ENCODE measurements around the gene THEMIS2.
"Not testable (repeated sequence)": the region's sequence is repeated elsewhere in the genome, so short reads cannot be mapped to it uniquely, and the experiment has no call there.

Gene THEMIS2

DNA sequence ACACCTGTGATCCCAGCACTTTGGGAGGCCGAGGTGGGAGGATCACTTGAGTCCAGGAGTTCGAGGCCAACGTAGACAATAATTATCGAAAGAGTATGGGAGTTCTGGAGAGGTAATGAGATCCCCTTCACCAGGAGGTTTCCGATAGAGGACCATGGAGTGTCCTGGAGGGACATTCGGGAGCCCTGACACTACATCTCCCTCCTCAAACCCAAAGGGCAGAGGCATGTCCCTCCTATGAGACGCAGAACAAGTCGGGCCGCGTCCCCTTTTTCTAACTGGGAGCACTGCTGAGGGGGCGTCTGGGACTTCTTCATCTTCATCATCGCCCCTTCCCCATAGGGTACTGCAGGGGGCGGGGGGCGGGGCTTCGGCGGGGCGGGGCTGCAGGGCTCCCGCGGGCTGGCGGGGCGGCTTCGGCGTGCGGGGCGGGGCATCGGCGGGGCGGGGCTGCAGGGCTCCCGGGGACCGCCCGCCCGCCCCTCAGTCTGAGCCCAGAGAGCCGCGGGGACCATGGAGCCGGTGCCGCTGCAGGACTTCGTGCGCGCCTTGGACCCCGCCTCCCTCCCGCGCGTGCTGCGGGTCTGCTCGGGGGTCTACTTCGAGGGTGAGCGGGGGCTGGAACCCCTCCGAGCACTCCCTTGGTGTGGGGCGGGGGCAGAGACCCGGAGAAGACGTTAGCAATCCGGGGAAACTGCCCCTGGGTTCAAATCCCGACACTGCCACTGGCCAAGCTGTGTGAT, at the start of gene THEMIS2:
Gene THEMIS2, plus strand, starts transcription at position 486 of the 743 bp plus-strand sequence. Its CDS starts 28 bp downstream, at position 514.
- no peak for DNase-seq

DNA sequence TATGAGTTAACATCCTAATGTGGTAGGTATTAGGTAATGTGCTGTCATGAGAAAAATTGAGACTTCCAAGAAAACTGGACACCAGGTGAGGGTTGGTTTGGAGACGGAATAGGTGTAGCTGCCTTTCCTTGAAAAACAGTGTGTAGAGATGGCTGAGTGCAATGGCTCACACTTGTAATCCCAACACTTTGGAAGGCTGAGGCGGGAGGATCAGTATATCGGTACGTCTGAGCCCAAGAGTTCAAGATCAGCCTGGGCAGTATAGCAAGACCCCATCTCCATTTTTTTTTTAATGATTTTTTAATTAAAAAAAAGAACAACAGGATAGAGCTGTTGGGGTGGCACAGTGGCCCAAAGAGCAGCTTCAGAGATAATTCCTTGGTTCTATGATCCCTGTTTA, 48.6 kb upstream of the THEMIS2 start:
- no peak for DNase-seq

- no peak for DNase-seq
Observed at GRCh38 chr1:27824411-27824810, 47.9 kb upstream of the THEMIS2 start.

DNA sequence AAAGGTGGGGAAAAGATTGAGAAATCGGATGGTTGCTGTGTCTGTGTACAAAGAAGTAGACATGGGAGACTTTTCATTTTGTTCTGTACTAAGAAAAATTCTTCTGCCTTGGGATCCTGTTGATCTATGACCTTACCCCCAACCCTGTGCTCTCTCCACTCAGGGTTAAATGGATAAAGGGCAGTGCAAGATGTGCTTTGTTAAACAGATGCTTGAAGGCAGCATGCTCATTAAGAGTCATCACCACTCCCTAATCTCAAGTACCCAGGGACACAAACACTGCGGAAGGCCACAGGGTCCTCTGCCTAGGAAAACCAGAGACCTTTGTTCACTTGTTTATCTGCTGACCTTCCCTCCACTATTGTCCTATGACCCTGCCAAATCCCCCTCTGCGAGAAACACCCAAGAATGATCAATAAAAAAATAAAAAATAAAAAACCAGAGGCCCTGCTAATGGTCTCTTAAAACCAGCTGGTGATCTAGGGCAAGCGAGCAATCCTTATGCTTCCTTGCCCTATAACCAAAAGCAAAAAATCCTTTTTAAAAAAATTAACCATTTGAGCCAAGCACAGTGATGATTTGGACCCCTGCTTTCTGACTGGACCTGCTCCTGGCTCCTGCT, 42.9 kb upstream of the THEMIS2 start:
- DNase-seq: not testable (repeated sequence)

GRCh38 chr1:27830621-27831440, 41.5 kb upstream of the THEMIS2 start, which contains the start of gene PPP1R8:
TSS of gene PPP1R8 (plus strand) at chr1:27830782. CDS start at chr1:27830836, 54 bp downstream.
- peak; percentile 86 for DNase-seq

DNA sequence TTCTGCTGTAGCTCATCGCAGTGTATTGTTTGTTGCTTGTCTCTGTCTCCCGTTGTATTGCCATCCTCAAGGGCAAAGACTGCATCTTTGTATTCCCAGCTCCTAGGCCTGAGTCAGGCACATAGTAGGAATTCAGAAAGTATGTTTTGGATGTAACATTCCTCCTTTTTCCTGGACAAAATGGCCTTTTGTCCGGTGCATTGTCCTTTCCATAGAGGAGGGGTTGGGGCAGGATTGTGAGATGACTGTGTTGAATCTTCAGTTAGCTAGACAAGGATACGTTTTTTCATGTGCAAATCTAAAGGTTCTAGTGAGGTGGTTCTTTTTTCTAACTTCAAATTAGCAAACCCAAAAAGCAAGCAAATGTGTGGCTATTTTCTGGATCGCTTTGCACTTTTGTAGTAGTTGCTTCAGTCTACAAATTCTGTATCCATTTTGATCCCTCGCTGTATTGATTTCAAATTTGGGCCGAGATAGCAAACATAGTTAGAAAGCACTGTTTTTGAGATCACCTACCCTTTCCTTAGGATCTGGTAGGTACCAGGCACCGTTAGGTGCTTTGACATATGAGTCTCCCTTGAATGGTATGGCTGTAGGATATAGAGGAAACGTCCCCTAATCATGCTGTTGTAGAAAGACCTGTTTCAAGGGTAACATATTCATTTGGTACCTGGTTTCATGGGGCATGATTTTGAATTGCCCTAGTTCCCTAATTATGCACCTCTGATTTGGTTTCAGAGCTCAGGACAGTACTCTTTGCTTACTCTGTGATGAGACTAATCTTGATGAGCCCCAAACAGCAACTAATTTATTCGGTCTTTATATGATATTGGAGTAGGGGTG, 40.6 kb upstream of the THEMIS2 start:
- no peak for DNase-seq

DNA sequence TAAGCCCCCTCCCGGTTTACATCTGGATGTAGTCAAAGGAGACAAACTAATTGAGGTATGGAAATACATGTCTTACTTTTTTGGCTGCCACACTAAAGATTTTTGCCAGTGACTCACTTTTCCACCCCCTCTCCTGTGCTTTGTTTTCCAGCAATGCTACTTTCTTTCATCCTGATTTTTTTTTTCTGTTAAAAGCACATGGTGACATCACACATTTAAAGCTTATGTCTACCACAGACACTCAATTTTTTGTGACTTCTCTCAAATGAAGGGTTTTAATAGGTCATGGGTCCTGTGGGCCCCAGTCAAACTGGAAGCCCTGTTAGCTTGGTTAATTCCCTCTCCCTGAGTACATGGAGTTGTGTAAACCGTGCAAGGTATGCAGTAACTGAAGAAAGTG, 39.6 kb upstream of the THEMIS2 start:
- no peak for DNase-seq

DNA sequence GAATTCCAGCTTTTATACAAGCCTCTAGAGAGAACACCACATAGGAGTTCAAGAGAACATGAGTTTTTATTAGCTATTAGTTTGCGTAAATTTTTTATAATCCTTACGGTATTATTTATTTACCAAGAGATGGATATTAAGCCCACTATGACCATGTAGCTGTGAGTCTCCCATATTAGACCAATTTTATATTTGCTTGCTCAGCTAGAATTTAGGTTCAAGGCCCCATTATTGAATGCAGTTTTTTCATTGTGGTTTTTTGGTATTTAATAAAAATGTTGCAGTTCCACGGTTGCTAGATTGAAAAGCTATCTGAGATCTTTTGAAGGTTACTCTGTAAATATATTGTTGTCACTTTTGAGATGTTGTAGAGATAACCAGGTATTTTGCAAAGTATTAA, 38.9 kb upstream of the THEMIS2 start:
- no peak for DNase-seq

DNA sequence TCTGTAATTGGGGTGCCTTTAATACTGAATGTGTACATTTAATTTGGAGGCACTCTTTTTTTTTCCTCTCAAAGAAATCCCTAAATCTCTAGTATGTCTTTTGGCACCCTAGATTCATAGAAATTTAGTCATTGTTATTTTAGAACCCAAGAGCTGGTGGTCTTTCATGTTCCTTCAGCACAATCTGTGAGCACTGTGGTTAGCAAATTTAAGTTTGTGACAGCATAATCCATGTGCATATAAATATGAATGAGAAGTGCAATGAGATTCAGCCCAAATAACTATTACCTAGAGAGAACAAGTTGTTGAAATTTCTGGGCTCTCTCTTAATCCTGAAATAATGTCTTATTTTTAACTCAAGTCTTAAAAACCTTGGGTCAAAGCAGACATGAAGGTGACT, 37.3 kb upstream of the THEMIS2 start:
- no peak for DNase-seq

DNA sequence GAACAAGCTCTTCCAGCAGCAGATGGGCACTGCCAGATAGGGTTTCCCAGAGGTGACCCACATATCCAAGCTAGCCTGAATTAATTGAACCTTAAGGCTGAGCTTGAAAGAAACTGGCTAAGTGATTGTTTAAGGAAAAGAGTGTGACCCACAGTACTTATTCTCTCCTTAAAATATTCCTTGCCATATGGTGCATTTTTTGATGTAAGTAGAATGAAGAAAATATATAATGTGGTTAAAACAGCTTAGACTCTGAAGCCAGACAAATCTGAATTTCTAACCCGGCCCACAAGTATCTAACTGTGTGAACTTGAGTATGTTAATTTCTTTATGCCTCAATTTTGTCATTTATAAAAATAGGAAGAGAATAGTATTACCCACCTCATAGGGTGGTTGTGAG, 36.8 kb upstream of the THEMIS2 start:
- DNase-seq: no peak

- no peak for DNase-seq
Observed at GRCh38 chr1:27849951-27850350, 22.4 kb upstream of the THEMIS2 start.

DNA sequence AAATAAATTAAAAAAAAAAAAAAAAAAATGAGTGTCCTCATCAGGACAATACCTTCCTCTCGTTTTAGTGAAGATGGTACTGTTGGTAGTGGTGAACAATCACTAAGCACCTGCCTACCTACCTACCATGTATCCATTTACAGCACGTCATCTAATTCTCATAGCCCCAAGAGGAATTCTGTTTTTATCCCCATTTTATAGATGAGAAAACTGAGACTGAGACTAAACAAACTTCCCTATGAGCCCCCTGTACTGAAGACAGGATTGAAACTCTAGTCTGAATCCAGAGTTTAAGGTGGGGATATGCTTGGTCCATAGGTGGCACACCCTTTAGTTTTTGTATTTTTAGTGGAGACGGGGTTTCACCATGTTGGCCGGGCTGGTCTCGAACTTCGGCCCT, 17.3 kb upstream of the THEMIS2 start:
- DNase-seq: no peak

GRCh38 chr1:27856561-27857343, 15.6 kb upstream of the THEMIS2 start:
- DNase-seq: no peak

GRCh38 chr1:27857552-27857951, 14.8 kb upstream of the THEMIS2 start:
- not testable (repeated sequence) for DNase-seq

GRCh38 chr1:27858072-27858948, 14.0 kb upstream of the THEMIS2 start:
- peak; percentile 59 for DNase-seq

GRCh38 chr1:27858949-27859576, 13.3 kb upstream of the THEMIS2 start:
- no peak for DNase-seq

DNA sequence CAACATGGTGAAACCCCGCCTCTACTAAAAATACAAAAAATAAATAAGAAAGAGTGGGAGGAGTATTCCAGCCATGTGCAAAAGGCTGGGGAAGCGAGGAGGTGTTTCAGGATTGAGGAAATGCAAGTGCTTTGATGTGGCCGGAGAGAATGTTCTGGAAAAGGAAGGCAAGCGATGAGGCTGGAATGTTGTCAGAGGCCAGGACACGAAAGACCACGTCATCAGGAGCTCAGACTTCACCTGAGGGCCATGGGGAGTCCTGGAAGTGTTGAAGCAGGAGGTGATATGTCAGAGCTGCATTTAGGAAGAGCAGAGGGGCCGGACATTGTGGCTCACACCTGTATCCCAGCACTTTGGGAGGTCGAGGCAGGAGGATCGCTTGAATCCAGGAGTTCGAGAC, 10.9 kb upstream of the THEMIS2 start:
- DNase-seq: no peak

DNA sequence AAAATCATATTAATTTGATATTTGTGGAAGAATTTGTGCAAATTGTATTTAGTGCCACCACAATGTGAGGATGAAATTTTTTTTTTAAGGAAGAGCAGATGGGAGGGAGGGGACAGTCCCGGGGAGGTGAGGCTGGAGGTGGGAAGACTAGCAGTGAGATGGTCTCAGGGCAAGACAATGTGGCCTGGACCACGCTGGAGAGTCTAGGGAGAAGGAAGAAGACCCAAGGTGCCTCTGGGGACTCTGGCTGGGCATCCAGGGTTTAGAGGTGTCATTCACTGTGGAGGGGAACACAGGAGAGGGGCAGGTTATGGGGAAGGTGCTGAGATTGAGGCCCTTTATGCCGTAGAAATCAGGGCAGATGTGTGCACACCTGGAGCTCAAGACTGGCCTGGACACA, 10.3 kb upstream of the THEMIS2 start:
- DNase-seq: no peak

GRCh38 chr1:27862671-27863537, 9.4 kb upstream of the THEMIS2 start:
- DNase-seq: peak; percentile 51
